NCI-H2196 (cell line): ENCODE measurements around the gene CLCNKB.
"Not testable (repeated sequence)": the region's sequence is repeated elsewhere in the genome, so short reads cannot be mapped to it uniquely, and the experiment has no call there.

Source experiments
- DNase-seq: peaks from one replicate; lab custom pipeline; 2025; ENCODE audit not compliant: unreplicated experiment; lab: John Stamatoyannopoulos, UW

The CLCNKB gene

DNA sequence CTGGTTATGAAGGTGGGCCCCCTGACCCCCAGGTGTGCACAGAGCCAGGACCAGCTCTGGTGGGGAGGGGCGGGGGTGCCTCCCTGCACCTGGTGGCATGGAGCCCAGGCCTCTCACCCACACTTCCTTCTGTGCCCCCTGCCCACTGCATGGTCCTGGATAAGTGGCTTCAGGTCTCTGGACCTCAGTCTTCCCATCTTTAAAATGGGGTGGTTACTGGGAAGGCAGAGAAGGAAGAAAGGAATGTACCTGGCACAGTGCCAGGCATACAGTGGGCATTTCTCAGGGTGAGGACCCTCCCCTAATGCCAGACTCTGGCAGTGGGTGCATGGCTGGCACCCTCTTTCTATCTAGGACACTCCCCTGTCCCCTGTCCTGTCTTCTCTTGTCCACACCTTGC, 14.3 kb upstream of the CLCNKB start:
- DNase-seq: no peak

DNA sequence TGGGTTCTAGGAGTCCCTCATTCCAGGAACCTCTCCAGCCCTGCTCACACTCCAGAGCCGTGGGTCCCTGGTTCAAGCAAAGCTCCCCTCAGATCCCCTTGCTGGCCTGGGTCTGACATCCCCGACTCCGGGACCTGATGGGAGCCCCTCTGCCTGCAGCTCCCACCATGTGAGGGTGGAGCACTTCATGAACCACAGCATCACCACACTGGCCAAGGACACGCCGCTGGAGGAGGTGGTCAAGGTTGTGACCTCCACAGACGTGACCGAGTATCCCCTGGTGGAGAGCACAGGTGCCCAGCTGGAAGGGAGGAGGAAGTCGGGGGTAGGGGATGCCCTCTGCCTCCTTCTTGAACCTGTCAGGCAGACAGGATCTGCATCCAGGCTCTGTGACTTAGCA, 12.0 kb upstream of the CLCNKB start:
- no peak for DNase-seq

DNA sequence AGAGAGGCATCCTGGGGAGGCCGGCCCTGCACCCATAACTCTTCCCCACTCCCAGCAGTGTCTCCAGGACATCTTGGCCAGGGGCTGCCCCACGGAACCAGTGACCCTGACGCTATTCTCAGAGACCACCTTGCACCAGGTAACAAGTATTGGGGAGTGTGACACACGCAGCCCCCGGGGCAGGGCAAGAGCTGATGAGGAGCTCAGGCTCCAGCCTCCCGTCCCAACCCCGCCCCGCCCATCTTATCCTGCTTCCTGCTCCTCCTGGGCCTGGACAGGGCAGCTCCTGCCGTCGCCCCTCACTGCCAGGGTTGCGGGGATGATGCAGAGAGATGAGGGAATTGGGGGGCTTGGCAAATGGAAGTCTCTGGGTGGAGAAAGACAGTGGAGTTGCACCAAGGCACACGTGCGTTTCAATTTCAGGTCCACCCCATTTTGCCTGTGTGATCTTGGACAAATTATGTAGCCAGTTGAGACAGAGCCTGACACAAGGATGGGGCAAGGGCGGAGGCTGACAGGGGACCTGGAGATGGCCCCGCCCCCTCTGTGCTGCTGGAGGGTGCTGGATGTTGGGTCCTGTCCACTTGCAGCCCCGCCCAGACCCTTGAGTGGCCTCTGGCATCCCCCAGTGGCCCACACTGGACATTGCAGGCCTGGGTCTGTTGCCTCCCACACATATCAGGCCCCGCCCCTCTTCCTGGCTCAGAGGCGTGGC, 11.0 kb upstream of the CLCNKB start:
- peak; percentile 87 for DNase-seq

DNA sequence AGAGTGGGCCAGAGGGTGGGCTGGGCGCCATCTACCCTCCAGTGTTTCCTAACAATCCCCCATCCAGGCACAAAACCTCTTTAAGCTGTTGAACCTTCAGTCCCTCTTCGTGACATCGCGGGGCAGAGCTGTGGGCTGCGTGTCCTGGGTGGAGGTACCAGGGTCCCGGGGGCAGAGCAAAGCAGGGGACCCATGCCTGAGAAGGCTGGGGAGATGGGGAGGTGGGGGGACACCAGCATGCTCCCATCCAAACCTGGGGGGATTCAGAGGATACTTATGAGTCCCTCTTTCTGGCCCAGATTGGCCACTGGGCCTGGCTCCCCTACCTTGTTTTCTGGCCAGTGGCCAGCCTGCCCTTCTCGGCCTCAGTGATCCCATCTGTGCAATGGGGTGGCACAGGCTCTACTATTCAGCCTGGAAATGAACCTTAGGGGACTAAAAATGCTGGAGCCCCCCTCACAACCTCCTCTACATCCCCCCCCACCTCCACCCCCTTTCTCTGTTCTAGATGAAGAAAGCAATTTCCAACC, 10.4 kb upstream of the CLCNKB start:
- not testable (repeated sequence) for DNase-seq

DNA sequence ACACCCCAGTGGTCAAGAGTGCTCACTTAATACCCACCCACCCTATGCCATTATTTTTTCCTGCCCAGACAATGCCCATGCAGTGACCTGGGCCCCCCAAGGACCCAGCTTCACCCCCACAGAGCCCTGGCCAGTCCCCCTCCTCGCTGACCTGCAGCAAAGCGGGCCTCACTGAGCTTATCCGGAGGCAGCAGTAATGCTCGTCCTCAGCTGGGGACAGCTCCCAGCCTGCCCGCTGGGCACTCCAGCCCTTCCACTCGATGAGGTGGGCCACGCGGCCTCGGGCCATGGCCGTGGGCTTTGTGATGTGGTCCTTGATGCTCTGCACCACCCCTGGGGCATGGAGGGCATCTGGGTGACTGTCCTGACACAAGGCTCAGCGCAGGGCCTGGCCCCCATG, 7.1 kb upstream of the CLCNKB start:
- DNase-seq: not testable (repeated sequence)

DNA sequence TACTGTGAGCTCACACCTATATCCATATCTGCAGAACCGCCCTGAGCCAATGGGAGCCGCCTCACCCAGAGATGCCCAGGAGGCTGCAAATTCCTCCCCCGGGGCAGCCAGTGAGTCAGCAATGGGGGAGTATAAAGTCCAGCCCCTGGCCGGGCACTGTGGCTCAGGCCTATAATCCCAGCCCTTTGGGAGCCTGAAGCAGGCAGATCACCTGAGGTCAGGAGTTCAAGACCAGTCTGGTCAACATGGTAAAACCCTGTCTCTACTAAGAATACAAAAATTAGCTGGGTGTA, 5.0 kb upstream of the CLCNKB start:
- DNase-seq: no peak

DNA sequence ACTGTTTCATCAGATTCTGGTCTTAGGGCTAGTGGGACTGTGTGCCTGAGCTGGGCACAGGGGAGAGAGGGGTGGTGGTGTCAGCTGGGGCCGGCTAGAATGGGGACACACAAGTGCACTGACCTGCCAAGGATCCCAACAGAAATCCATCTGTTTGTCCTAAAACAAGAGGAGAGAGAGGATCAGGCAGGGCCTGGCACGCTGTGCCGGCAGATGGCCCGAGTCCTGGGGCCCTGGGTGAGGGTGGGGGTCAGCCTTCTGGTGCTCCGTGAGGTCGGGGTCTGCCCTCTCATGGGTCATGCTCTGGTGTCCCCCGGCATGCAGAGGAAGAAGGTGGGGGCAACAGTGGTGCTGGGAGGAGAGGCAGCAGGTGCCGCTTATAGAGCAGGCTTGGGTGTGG, 3.7 kb upstream of the CLCNKB start:
- DNase-seq: not testable (repeated sequence)

DNA sequence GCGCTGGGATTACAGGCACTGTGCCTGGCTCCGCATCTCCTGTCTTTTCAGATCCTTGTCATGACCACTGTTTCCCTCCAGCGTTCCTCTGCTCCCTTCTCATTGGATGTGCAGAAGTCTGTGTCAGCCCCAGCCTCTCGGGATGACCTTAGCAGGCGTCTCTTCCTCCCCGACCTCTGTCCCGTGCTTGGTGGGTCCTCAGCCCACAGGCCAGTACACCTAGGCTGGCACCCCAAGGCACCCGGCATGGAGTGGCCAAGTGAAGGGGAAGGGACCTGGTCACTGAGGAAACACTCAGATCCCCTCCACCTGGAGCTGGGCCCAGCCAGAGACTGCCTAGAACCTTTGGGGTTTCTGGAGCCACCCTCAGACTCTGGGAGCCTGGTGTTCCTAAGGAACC, 2.4 kb upstream of the CLCNKB start:
- no peak for DNase-seq

DNA sequence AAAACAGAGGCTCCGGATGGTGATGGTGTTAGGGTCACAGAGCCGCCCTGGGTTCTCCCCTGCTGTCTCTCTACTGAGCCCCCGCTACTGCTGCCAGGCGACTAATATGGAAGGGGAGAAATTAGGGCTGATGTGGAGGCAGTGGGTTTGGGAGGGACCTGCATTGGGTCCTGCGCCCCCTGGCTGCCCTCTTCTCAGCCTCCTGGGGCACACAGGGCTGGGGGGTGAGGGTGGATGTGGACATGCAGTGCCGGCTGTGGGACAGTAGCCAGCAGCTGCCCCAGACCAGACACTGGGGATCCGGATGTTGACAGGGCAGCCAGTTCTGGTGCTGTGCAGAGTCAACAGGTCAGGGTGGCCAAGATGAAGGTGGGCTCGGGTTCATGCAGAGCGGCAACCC, 1.5 kb upstream of the CLCNKB start:
- no peak for DNase-seq

DNA sequence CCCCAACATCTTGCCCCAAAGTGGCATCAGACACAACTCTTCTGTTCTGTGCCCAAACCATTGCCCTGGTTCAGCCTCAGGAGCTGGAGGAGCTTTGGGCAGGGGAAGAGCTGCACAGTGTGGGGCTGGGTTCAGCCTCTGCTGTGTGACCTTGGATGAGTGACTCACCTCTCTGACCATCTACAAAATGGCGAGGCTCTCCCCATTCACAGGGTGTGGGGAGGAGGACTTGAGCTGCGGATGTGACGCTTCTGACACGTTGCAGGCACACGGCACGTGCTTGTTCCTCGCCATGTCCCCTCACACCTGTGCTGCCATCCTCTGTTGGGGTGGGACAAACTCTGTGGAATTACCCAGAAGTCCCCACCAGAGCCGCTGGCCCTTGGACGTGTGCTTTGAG, 928 bp upstream of the CLCNKB start:
- not testable (repeated sequence) for DNase-seq

DNA sequence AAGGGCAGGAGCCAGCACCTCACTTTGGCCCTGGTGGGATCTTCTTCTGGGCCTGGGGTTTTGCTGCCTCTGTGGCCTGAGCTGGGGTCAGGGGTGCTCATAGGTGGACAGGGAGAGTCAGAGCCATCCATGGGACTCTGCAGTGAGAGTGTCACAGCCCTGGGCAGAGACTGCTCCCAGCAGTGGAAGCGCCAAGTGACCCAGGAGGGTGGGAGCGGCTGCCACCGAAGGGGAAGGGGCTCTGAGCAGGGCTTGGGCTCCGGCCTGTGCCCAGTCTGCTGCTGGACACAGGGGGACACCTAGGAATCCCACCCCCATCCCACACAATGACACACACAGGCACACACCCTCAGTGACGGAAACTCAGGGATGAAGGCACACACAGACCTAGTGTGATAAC, 368 bp downstream of the CLCNKB start:
- DNase-seq: no peak

DNA sequence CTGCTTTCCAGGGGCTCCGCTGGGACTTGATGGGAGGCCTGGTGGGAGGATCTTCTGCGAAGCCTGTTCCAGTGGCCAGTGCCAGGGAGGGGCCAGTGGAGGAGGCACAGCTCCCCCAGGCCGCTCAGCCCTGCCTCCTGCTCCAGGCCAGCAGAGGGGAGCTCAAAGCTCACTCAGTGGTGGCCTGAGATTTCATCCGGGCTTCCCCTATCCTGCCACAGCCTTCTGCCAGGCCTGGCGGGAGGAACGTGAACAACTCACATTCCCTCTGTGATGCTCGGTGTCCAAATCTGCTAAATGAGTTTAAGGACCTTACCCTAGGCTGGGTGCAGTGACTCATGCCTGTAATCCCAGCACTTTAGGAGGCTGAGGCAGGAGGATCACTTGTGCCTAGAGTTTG, 3.3 kb downstream of the CLCNKB start:
- DNase-seq: no peak

DNA sequence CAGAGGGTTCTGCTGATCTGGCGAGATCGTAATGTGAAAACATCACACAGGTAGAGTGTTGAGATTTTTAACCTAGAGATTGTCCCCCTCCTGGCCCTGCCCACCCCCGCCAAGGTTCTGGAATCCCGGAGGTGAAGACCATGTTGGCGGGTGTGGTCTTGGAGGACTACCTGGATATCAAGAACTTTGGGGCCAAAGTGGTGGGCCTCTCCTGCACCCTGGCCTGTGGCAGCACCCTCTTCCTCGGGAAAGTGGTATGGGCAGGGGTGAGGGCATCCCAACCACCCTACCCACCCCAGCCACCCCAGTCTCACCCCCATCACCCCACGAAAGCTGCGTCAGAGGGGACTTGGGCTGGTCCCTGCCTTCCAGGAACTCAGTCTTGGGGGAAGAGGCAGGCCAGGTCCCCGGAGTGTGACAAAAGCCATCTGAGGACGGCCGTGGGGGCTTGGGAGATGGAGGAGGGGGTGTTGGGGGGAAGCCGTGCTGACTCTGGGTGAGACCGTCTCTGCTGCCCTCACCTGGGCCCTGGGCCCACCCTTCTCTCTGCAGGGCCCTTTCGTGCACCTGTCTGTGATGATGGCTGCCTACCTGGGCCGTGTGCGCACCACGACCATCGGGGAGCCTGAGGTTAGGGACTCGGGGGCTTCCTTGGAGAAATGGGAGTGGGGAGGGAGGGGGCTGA, 4.4 kb downstream of the CLCNKB start:
- DNase-seq: no peak

DNA sequence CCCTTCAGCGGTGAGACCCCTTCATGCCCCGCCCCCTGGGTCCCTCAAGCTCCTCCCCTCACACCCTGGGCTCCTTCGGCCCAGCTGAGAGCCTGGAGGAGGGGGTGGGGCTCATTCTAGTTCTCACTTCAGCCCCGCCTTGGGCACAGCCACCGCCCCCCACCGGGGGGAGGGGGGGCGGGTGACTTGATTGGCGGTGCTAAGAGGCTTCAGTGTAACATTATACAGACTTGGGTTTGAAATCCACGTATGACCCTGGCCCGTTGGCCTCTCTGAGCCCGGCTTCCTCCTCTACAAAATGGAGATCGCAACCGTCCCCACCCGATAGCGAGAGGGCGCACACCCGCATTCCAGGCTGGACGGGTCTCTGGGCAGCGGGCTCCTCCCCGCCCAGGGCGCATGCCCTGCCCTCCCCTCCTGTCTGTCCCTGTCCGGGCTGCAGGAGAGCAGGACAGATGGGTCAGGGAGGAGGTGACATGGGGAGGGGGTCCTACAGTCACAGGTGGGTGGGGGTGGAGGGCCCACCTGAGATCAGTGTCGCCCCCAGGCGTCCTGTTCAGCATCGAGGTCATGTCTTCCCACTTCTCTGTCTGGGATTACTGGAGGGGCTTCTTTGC, 5.1 kb downstream of the CLCNKB start:
- DNase-seq: no peak

DNA sequence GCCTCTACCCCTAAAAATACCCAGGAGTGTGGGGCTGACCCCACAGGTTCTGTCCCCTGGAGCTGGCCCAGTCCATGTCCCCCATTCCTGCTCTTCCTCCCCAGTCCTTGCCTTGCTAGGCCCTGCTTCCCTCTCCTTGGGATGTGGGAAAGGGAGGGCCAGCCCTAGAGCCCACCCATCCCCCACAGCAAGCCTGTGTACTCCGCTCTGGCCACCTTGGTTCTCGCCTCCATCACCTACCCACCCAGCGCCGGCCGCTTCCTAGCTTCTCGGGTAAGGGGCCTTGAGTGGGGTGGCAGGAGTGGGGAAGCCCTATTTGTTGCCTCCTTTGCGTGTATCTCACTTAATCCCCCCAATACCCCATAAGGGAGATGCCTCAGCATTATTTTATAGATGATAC, 6.7 kb downstream of the CLCNKB start:
- no peak for DNase-seq

DNA sequence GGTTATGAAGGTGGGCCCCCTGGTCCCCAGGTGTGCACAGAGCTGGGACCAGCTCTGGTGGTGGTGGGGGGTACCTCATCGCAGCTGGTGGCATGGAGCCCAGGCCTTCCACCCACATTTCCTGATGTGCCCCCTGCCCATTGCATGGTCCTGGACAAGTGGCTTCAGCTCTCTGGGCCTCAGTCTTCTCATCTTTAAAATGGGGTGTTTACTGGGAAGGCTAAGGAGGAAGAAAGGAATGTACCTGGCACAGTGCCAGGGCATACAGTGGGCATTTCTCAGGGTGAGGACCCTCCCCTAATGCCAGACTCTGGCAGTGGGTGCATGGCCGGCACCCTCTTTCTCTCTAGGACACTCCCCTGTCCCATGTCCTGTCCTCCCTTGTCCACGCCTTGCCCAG, 7.5 kb downstream of the CLCNKB start:
- DNase-seq: no peak

DNA sequence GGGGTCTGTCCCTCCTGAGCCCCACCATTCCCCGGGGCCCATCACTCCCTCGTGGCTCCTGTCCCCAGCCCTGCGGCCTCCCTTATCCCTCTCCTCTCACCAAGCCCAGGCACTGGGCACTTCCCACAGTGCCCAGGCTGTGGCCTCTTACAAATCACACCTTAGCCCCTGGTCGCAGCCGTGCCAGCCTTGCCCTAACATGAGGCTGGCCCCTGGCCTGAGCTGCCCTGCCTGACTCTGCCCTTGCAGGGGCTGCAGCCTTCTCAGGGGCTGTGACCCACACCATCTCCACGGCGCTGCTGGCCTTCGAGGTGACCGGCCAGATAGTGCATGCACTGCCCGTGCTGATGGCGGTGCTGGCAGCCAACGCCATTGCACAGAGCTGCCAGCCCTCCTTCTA, 8.4 kb downstream of the CLCNKB start:
- DNase-seq: not testable (repeated sequence)

DNA sequence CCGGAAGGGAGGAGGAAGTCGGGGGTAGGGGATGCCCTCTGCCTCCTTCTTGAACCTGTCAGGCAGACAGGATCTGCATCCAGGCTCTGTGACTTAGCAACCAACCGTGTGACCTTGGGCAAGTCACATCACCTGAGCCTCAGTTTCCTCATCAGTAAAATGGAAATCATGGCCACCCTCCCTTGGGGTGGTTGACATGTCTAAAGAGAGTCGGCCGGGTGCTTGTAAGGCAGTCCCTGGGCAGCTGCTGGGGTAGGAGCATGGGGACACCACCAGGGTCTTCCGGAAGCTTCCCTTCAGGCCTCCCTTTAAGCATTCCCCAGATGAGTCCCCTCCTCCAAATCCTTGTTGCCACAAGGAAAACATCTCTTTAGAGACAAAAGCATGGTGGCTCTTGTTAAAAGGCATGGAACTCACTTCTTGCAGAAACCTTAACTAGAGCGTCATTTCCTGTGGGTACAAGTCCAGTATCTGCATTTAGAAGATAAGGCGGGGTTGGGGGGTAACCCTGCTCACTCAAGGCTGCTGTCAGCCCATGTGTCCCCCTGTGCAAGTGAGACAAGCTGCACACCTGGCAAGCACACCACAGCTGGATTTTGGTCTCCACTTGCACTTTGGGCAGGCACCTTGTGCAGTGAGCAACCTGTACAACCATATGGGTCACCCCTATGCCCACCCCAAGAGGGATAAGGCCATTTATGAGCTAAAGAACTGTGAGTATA, 10.4 kb downstream of the CLCNKB start:
- no peak for DNase-seq

DNA sequence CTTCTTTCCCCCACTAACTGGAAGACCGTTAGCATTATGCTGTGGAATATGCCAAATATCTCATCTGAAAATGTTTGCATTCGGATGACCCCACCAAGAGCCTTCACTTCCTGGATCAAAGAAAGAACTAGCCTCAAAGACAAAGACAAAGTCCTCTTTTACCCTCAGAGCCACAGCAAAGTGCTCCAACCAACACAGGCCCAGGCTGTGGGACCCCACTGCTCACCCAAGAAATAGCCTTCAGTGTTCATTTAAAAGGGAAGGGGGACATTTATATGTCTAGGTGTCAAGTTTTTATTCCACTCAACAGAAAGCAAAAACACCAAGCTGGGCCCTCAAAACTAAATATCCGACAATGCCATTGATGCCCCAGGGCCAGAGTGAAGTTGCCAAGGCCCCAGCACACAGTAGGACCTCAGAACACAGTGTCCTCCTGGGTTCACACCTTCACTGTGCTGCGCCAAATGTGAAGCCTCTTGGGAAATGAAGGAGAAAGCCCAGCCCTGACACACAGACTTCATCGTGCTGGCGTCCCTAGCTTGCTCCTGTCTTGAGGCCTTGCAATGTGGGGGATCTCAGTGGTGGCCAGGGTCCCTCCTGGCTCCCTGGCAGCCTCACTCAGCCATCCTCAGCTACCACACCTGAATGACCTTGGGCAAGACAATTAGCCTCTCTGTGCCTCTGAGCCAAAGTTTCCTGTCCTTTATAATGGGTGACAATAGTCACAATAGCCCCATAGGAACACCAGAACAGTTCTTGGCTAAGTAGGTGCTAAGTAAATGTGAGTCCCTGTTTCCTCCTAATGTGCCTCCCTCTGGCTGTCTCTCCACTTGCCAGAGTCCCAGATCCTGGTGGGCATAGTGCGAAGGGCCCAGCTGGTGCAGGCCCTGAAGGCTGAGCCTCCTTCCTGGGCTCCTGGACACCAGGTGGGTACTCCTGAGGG, 11.3 kb downstream of the CLCNKB start:
- no peak for DNase-seq

DNA sequence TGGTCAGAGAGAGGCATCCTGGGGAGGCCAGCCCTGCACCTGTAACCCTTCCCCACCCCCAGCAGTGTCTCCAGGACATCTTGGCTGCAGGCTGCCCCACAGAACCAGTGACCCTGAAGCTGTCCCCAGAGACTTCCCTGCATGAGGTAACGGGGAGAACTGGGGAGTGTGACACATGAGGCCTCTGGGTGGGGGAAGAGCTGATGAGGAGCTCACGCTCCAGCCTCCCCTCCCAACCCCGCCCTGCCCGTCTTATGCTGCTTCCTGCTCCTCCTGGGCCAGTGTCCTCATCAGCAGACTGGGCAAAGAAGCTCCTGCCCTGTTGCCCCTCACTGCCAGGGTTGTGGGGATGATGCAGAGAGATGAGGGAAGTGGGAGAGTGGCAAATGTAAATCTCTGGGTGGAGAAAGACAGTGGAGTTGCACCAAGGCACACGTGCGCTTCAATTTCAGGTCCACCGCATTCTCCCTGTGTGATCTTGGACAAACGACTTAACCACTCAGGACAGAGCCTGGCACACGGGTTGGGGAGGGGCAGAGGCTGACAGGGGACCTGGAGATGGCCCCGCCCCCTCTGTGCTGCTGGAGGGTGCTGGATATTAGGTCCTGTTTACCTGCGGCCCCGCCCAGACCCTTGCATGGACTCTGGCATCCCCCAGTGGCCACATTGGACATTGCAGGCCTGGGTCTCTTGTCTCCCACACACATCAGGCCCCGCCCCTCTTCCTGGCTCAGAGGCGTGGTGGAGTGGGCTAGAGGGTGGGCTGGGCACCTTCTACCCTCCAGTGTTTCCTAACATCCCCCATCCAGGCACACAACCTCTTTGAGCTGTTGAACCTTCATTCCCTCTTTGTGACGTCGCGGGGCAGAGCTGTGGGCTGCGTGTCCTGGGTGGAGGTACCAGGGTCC, 12.3 kb downstream of the CLCNKB start:
- peak; percentile 93 for DNase-seq
